HFFc6 (cell line): ENCODE data around the gene OSBPL2. TPM values are rescaled to one million over a fixed set of nuclear protein-coding genes. Genes with fewer than 3 reads are reported as not detected.

Experiments used
- DNase-seq: peaks from one replicate; pipeline ENCODE4 v3.0.0-alpha.2; 2018
- H3K27ac Mint-ChIP-seq: 2 replicates; pipeline ENCODE4 v1.8.0; 2020; ENCODE audit warnings: mild to moderate bottlenecking, mixed read lengths
- H3K27me3 Mint-ChIP-seq: 2 replicates; pipeline ENCODE4 v1.8.0; 2021; ENCODE audit warnings: mild to moderate bottlenecking, moderate library complexity, mixed read lengths; ENCODE audit not compliant: insufficient read depth
- H3K36me3 Mint-ChIP-seq: 2 replicates; pipeline ENCODE4 v1.8.0; 2021; ENCODE audit warnings: low read depth, mixed read lengths
- H3K4me1 Mint-ChIP-seq: 2 replicates; pipeline ENCODE4 v1.8.0; 2020; ENCODE audit warnings: low read depth, mixed read lengths
- H3K4me3 Mint-ChIP-seq: 2 replicates; pipeline ENCODE4 v1.8.0; 2020; ENCODE audit warnings: mild to moderate bottlenecking, moderate library complexity, mixed read lengths
- H3K9me3 Mint-ChIP-seq: 2 replicates; pipeline ENCODE4 v1.8.0; 2020; ENCODE audit warnings: mild to moderate bottlenecking, mixed read lengths
- total RNA-seq, 6 experiments: library from RNA; stranded (reverse); fragmentation: NEBNext Ultra II Directional; extraction: Animal tissue kit (Norgen Biotek cat#: 25700); gene quantifications; 2 replicates in 1 of 6; 3 replicates in 5 of 6; pipeline ENCODE4 v1.2.3, GENCODE V29; 2021
- TF ChIP-seq, protein P1 (sequence below): fragments of 200-600 bp; sonication (generic); IDR thresholded peaks from 2 replicates; pipeline ENCODE4 v1.5.0; 2021; ENCODE audit warnings: antibody characterized with exemption, mild to moderate bottlenecking

Gene OSBPL2
- total RNA-seq, 6 experiments from 2014 or later, result 32.2 to 37.6 (median 33.5) TPM

DNA sequence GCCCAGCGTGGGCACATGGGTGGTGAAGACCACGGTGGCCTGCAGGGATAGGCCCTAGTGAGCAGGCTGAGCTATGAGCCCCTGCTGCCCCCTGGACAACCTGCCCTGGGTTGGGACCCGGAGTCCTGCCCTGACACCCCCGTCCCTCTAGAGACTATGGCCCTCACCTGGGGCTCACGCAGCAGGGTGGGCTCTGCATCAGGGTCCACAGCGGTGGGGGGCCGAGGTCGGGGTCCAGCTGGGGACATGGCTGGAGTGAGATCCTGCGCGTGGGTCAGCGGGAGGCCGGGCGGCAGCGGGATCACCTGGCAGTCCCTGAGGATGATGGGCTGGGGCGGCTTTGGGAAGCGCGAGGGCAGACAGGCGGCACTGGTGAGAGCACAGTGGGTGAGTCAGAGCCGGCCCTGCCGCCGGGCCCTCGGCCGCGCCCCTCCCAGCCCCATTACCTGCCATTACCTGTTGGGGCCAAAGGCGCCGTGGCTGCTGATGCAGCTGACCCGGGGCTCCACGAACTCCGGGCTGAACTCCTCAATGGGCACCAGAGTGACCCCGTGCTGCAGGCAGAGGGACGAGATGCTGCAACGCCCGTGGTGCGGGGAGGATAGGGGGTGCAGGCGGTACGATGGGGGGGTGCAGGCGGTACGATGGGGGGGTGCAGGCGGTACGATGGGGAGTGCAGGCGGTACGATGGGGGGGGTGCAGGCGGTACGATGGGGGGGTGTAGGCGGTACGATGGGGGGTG, 92.4 kb downstream of the OSBPL2 start:
- no peaks in the 10 kb centered on the region for H3K4me1 Mint-ChIP-seq
- no peak for DNase-seq
- TF ChIP-seq, protein P1, sequence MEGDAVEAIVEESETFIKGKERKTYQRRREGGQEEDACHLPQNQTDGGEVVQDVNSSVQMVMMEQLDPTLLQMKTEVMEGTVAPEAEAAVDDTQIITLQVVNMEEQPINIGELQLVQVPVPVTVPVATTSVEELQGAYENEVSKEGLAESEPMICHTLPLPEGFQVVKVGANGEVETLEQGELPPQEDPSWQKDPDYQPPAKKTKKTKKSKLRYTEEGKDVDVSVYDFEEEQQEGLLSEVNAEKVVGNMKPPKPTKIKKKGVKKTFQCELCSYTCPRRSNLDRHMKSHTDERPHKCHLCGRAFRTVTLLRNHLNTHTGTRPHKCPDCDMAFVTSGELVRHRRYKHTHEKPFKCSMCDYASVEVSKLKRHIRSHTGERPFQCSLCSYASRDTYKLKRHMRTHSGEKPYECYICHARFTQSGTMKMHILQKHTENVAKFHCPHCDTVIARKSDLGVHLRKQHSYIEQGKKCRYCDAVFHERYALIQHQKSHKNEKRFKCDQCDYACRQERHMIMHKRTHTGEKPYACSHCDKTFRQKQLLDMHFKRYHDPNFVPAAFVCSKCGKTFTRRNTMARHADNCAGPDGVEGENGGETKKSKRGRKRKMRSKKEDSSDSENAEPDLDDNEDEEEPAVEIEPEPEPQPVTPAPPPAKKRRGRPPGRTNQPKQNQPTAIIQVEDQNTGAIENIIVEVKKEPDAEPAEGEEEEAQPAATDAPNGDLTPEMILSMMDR, result no peak
- peaks cover 3% of the 10 kb centered on the region; the same call in 1 of the 2 replicates for H3K27me3 Mint-ChIP-seq
- no peaks in the 10 kb centered on the region for H3K9me3 Mint-ChIP-seq
- H3K36me3 Mint-ChIP-seq, result no peaks in the 10 kb centered on the region
- no peak overlapping the region for H3K4me3 Mint-ChIP-seq
- H3K27ac Mint-ChIP-seq, result no peak overlapping the region

DNA sequence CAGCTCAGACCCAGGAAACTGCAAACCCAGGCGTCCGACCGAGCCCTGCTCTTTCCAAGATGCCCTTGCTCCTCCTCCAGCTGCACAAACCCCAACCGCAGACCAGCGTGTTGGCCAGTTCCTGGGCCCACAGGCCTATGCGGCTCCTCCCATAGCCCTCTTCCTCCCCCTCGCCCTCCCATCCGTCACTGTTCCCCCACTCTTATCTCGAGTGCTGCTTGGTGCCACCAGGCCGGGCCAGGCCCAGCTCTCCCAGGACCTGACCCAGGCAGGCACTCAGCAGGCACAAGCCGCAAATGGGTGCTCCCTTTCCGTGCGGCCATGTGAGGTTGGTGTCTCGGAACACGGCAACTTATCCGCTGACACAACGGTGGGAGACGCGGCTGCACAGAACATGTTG, 93.0 kb downstream of the OSBPL2 start:
- no peaks in the 10 kb centered on the region for H3K27me3 Mint-ChIP-seq
- H3K36me3 Mint-ChIP-seq, result no peaks in the 10 kb centered on the region
- no peaks in the 10 kb centered on the region for H3K9me3 Mint-ChIP-seq
- H3K4me1 Mint-ChIP-seq, result no peaks in the 10 kb centered on the region
- H3K4me3 Mint-ChIP-seq, result no peak overlapping the region
- DNase-seq, result no peak
- TF ChIP-seq, protein P1, result no peak
- no peak overlapping the region for H3K27ac Mint-ChIP-seq

DNA sequence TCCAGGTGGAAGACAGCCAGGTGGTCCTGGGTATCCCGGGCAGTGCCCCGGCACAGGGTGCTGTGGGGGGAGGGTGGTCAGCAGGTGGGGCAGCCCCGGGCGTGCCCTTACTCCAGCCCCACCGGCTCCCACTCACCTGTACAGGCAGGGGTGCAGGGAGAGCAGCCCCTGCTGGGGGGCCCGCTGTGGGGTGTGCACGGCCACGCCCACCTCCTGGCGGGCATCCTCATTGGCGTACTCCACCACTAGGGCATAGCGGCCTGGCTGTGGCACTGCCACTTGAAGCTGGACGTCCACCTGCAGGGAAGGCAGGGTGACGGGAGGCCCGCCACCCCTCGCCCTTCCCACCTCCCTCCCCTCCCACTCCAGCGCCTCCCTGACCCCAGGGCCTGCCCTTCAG, 94.1 kb downstream of the OSBPL2 start:
- peaks cover 3% of the 10 kb centered on the region for H3K27me3 Mint-ChIP-seq
- H3K4me3 Mint-ChIP-seq, result no peak overlapping the region
- H3K36me3 Mint-ChIP-seq, result no peaks in the 10 kb centered on the region
- no peak for DNase-seq
- H3K27ac Mint-ChIP-seq, result no peak overlapping the region
- no peaks in the 10 kb centered on the region for H3K9me3 Mint-ChIP-seq
- H3K4me1 Mint-ChIP-seq, result no peaks in the 10 kb centered on the region
- TF ChIP-seq, protein P1, result no peak

DNA sequence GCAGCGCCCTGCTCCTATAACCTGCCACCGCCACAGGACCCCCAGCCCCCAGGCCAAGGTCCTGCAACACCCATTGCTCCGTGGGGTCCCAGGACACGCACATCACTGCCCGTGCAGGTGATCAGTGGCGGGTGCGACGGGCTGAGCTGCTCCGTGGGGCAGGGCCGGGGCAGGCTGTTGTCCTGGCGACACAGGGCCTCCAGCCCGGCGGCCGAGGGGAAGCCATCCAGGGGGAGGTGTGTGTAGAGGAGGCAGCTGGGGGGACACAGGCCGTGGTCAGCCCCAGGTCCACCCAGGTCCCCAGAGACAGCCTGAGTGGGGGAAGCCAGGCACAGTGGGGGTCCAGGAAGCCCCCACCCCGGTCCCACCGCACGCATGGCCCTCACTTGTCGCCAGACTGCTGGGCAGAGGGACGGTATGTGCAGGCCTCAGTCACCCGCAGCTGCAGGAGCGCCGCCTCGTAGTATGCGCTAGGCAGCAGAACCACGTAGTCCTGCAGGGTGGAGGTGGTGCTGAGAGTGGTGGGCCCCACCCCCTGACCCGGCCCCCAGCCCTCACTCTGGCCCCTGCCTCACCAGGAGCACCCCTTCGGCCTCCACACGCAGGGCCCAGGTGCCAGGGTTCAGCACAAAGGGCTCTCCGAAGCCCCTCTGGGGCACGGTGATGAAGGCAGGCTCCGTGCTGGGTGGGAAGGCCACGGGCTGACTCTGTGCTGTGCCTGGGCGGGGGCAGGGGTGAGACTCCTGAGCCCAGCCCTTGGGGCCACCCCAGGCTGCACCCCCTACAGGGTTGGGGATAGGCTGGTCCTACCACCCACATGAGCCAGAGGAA, 94.9 kb downstream of the OSBPL2 start:
- TF ChIP-seq, protein P1, result no peak
- Mint-ChIP-seq H3K27ac (no peak overlapping the region), H3K9me3 (no peaks in the 10 kb centered on the region), H3K36me3 (no peaks in the 10 kb centered on the region), H3K27me3 (peaks cover 3% of the 10 kb centered on the region), H3K4me3 (no peak overlapping the region), H3K4me1 (no peaks in the 10 kb centered on the region)
- DNase-seq, result no peak

DNA sequence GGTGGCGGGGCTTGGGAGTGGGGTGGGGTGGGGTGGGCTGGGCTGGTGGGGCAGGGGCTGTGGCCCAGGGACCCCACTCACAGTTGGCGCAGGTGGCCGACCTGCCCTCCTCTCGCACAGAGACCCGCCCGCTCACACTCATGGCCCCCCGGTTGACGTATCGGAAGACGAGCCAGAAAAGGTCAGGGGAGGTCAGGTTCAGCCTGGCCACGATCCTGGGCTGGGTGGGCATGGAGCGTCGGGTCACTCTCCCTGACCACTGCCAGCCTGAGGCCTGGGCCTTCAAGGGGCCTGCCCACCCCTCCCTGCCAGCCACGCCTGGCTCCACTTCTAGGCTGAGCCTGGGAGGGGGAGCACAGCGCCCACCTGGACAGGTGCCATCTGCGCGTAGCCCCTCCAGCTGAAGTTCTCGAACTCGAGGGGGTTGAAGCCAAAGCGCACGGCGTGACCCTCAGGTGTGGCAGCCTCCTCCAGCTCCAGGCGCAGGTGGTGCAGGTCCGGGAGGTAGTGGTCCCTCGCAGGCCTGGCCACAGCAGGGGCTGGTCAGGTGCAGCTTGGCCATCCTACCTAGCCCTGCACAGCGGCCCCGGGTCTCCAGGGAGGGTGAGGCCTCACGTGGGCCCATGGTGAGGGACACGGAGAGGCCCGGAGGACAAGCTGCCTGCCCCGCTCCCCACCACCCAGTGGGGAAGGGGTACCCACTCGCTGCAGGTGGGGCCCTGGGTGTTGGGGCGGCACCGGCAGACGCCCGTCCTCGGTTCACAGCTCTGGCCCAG, 95.7 kb downstream of the OSBPL2 start:
- Mint-ChIP-seq H3K36me3 (no peaks in the 10 kb centered on the region), H3K27me3 (peaks cover 3% of the 10 kb centered on the region), H3K9me3 (no peaks in the 10 kb centered on the region), H3K27ac (no peak overlapping the region), H3K4me1 (no peaks in the 10 kb centered on the region), H3K4me3 (no peak overlapping the region)
- TF ChIP-seq, protein P1, result no peak
- no peak for DNase-seq
